Stimulated activated naive CD8-positive, alpha-beta T cell treated with anti-CD3 and anti-CD28 coated beads, Interleukin-15, amount 100 ng/mL, for 72 hours (primary cell): ENCODE data around the gene RARG.
"Not testable (repeated sequence)": the region's sequence is repeated elsewhere in the genome, so short reads cannot be mapped to it uniquely, and the experiment has no call there.

Experiments
- ATAC-seq: fragments of 150-1000 bp; cut with Tn5 transposase; 2 replicates; pipeline ENCODE4 v1.10.0; 2021; ENCODE audit warnings: mild to moderate bottlenecking, moderate library complexity
- DNase-seq, 2 donors: peaks; one replicate each; pipeline ENCODE4 v3.0.0; 2021 to 2022
- H3K27ac Mint-ChIP-seq, 2 donors: one replicate each; pipeline ENCODE4 v1.8.0; 2022; ENCODE audit warnings: mild to moderate bottlenecking in 2 of 2, mixed read lengths in 2 of 2, moderate library complexity in 2 of 2
- H3K27me3 Mint-ChIP-seq: one replicate; pipeline ENCODE4 v1.8.0; 2022; ENCODE audit warnings: mixed read lengths
- H3K4me1 Mint-ChIP-seq: one replicate; pipeline ENCODE4 v1.8.0; 2022; ENCODE audit warnings: mild to moderate bottlenecking, mixed read lengths
- H3K4me3 Mint-ChIP-seq, 2 donors: one replicate each; pipeline ENCODE4 v1.8.0; 2022; ENCODE audit warnings: mild to moderate bottlenecking in 2 of 2, mixed read lengths in 2 of 2, moderate library complexity in 1 of 2
- H3K9me3 Mint-ChIP-seq, 2 donors: one replicate each; pipeline ENCODE4 v1.8.0; 2022; ENCODE audit warnings: mixed read lengths in 2 of 2

The RARG gene

GRCh38 chr12:53184828-53185227, 47.2 kb downstream of the RARG start:
- H3K4me3 Mint-ChIP-seq, result no peak overlapping the region
- peaks cover 49% of the 10 kb centered on the region for H3K4me1 Mint-ChIP-seq
- H3K27ac Mint-ChIP-seq, result peak overlapping the region; percentile 50 to 59

GRCh38 chr12:53182903-53183302, 49.1 kb downstream of the RARG start:
- ATAC-seq, result no peak
- H3K9me3 Mint-ChIP-seq, result no peaks in the 10 kb centered on the region
- DNase-seq, result no peak
- peak overlapping the region; percentile 84 to 91 for H3K4me3 Mint-ChIP-seq
- no peak overlapping the region for H3K27ac Mint-ChIP-seq
- H3K27me3 Mint-ChIP-seq, result no peaks in the 10 kb centered on the region
- peaks cover 55% of the 10 kb centered on the region for H3K4me1 Mint-ChIP-seq

More at GRCh38 chr12:53184828-53185227, 47.2 kb downstream of the RARG start:
- Mint-ChIP-seq H3K9me3 (no peaks in the 10 kb centered on the region), H3K27me3 (no peaks in the 10 kb centered on the region)
- DNase-seq (no peak), ATAC-seq (no peak)

DNA sequence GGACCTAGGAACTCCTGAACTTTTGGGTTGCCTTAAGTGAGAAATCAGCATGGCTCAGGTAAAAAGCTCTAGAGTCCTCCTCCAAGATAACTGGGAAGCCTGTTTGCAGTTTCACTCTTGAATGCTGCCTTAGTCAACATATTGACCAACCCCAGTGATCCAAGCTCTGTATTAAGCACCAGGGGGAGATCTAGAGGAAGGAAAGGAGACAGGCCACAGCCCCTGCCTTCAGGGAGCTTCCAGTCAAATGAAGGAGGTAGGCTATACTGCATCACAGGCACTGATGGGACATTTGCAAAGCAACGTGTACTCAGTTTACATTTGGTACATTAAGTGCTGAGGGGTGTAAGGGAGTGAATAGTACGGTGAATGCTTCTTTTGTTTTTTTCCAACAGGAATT, 50.1 kb downstream of the RARG start:
- H3K4me3 Mint-ChIP-seq, result peak overlapping the region; percentile 84 to 91
- H3K9me3 Mint-ChIP-seq, result no peaks in the 10 kb centered on the region
- H3K27me3 Mint-ChIP-seq, result no peaks in the 10 kb centered on the region
- DNase-seq (no peak), ATAC-seq (no peak)
- H3K27ac Mint-ChIP-seq, result peak overlapping the region in 1 of 2 donors; percentile 24
- H3K4me1 Mint-ChIP-seq, result peaks cover 55% of the 10 kb centered on the region

GRCh38 chr12:53180931-53181645, 50.9 kb downstream of the RARG start:
- ATAC-seq (peak; percentile 77), DNase-seq (peak in 1 of 2 donors; percentile 79)
- Mint-ChIP-seq H3K27ac (peak overlapping the region; percentile 72 to 96), H3K4me3 (peak overlapping the region; percentile 91 to 94), H3K9me3 (no peaks in the 10 kb centered on the region), H3K4me1 (peaks cover 56% of the 10 kb centered on the region), H3K27me3 (no peaks in the 10 kb centered on the region)

GRCh38 chr12:53180220-53180930, 51.6 kb downstream of the RARG start, which contains the start of the genes CSAD and ZNF740:
Gene CSAD, minus strand, starts transcription at chr12:53180925. Its CDS starts 7,455 bp downstream, at chr12:53173470.
Gene ZNF740, plus strand, starts transcription at chr12:53180722. Its CDS starts 1,262 bp downstream, at chr12:53181984.
- Mint-ChIP-seq H3K27ac (peak within 1 kb of the TSS; percentile 96), H3K27me3 (no peaks in the 10 kb centered on the region), H3K4me1 (peaks cover 63% of the 10 kb centered on the region), H3K9me3 (no peaks in the 10 kb centered on the region), H3K4me3 (peak within 1 kb of the TSS; percentile 91 to 94)
- ATAC-seq (peak; percentile 98), DNase-seq (peak; percentile 96 to 98)

DNA sequence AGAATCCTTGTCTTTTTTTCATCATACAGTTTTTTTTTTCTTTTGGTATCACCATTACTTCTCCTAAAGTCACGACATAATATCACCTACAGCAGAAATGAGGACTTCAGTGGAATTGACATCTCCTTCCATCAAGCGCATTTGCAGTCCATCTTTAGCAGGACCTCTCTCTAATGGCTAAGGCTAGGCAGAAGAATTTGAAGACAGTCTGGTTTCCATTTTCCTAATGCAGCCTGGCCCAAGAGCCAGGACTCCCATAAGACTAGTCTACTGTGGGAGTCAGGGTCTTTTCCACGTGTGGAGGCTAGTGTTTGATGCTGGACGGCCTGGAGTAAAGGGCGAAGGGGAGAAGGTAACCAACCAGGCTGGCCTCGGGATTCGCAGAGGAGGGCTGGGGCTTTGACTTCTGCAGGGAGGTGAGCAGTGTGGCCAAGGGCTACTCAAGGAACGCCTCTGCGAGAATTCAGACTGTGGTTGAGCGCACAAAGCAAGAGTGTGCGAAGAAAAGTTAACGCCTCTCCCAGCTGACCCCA, 52.3 kb downstream of the RARG start:
- H3K27ac Mint-ChIP-seq, result peak overlapping the region; percentile 96
- DNase-seq, result no peak
- ATAC-seq, result peak; percentile 17
- peak overlapping the region; percentile 87 to 94 for H3K4me3 Mint-ChIP-seq
- no peaks in the 10 kb centered on the region for H3K9me3 Mint-ChIP-seq
- H3K27me3 Mint-ChIP-seq, result no peaks in the 10 kb centered on the region
- H3K4me1 Mint-ChIP-seq, result peaks cover 65% of the 10 kb centered on the region

DNA sequence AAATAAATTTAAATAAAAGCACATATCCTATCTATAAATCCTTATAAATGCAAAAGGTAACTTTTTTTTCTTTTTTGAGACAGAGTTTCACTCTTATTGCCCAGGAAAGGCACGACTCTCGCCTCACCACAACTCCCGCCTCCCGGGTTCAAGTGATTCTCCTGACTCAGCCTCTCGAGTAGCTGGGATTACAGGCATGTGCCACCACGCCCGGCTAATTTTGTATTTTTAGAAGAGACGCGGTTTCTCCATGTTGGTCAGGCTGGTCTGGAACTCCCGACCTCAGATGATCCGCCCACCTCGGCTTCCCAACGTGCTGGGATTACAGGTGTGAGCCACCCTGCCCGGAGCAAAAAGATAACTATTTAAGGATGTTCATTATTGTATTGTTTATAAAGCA, 53.2 kb downstream of the RARG start:
- not testable (repeated sequence) for DNase-seq, H3K4me3 Mint-ChIP-seq, H3K27ac Mint-ChIP-seq, ATAC-seq, H3K9me3 Mint-ChIP-seq, H3K27me3 Mint-ChIP-seq
- peaks cover 55% of the 10 kb centered on the region for H3K4me1 Mint-ChIP-seq

DNA sequence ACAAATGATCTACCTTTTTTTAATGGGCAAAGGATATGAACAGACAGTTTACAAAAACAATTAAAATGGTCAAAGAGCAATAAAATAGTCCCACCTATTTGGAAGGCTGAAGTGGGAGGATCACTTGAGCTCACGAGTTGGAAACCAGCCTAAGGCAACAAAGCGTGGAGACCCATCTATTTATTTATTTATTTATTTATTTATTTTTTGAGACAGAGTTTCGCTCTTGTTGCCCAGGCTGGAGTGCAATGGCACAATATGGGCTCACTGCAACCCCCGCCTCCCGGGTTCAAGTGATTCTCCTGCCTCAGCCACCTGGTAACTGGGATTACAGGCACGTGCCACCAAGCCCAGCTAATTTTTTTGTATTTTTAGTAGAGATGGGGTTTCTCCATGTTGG, 54.6 kb downstream of the RARG start:
- not testable (repeated sequence) for H3K27ac Mint-ChIP-seq, H3K4me3 Mint-ChIP-seq, DNase-seq, H3K27me3 Mint-ChIP-seq, H3K9me3 Mint-ChIP-seq, ATAC-seq
- peaks cover 42% of the 10 kb centered on the region for H3K4me1 Mint-ChIP-seq

GRCh38 chr12:53176750-53177149, 55.3 kb downstream of the RARG start:
- Mint-ChIP-seq H3K4me1 (peaks cover 35% of the 10 kb centered on the region), H3K27ac (no peak overlapping the region), H3K27me3 (no peaks in the 10 kb centered on the region), H3K9me3 (no peaks in the 10 kb centered on the region), H3K4me3 (no peak overlapping the region)
- ATAC-seq (no peak), DNase-seq (no peak)

DNA sequence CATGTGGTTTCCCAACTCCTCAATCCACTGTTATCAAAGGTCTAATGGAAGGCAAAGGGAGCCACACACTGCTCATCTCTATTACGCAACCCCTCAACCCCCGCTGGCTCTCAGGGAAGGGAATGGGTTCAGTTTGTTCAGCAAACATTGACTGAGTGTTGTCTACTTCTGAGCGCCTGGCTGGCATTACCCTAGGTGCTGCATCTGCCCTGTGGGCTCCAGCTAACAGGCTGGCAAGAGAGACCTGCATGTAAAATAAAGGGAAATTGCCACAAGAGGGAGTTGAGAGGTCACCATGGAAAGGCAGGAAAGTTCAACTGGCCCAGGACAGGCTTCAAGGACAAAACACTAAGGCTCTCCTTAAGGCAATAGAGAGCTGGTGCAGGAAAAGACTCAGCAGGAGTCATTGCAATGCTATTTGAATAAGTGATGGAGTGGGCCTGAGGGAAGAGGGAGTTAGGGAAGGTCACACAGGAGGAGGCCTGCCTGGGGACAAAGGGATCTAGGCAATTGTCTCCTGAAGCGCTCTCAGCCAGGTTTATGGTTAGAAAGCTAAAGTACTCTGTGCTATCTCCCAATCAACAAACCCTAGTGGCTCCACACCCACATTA, 57.0 kb downstream of the RARG start:
- ATAC-seq (peak; percentile 12), DNase-seq (no peak)
- H3K4me3 Mint-ChIP-seq, result no peak overlapping the region
- H3K27ac Mint-ChIP-seq, result no peak overlapping the region
- H3K9me3 Mint-ChIP-seq, result no peaks in the 10 kb centered on the region
- H3K27me3 Mint-ChIP-seq, result no peaks in the 10 kb centered on the region
- peaks cover 27% of the 10 kb centered on the region for H3K4me1 Mint-ChIP-seq

GRCh38 chr12:53173085-53173715, 58.8 kb downstream of the RARG start:
- Mint-ChIP-seq H3K27me3 (no peaks in the 10 kb centered on the region), H3K27ac (peak overlapping the region in 1 of 2 donors; percentile 57), H3K9me3 (no peaks in the 10 kb centered on the region), H3K4me3 (no peak overlapping the region), H3K4me1 (peaks cover 14% of the 10 kb centered on the region)
- ATAC-seq, result no peak
- DNase-seq, result no peak

GRCh38 chr12:53172352-53172751, 59.7 kb downstream of the RARG start:
- Mint-ChIP-seq H3K9me3 (no peaks in the 10 kb centered on the region), H3K4me1 (peaks cover 14% of the 10 kb centered on the region), H3K27me3 (no peaks in the 10 kb centered on the region), H3K27ac (no peak overlapping the region), H3K4me3 (no peak overlapping the region)
- ATAC-seq (no peak), DNase-seq (no peak)

DNA sequence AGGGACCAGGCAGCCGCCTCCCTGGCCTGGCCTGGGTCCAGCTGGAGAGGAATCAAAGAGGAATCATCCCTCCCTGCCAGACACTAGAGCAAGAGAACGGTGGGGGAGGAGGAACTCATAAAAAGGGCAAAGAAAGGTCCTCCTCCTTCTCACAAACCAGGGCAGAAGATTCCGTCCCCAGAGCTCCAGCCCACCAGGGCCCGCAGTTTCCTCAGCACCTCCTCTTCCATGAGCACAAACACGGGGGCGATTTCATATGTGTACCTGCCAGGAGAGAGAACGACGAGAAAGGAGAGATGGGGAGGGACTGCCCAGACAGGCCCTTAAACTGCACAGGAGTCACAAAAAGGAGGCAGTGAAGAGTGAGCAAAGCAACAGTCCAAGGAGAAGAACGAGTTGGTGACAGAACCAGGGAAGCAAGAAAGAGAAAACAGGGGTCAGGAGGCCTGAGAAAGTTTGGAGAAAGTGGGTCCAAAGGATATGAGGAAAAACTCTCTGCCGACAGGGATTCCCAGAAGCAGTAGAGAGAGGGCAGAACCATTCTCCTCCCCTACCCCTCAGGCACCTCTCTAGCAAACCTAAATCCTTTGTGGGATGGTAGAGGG, 60.2 kb downstream of the RARG start:
- ATAC-seq (no peak), DNase-seq (no peak)
- Mint-ChIP-seq H3K27me3 (no peaks in the 10 kb centered on the region), H3K27ac (peak overlapping the region; percentile 4 to 43), H3K4me3 (no peak overlapping the region), H3K4me1 (peaks cover 14% of the 10 kb centered on the region), H3K9me3 (no peaks in the 10 kb centered on the region)

DNA sequence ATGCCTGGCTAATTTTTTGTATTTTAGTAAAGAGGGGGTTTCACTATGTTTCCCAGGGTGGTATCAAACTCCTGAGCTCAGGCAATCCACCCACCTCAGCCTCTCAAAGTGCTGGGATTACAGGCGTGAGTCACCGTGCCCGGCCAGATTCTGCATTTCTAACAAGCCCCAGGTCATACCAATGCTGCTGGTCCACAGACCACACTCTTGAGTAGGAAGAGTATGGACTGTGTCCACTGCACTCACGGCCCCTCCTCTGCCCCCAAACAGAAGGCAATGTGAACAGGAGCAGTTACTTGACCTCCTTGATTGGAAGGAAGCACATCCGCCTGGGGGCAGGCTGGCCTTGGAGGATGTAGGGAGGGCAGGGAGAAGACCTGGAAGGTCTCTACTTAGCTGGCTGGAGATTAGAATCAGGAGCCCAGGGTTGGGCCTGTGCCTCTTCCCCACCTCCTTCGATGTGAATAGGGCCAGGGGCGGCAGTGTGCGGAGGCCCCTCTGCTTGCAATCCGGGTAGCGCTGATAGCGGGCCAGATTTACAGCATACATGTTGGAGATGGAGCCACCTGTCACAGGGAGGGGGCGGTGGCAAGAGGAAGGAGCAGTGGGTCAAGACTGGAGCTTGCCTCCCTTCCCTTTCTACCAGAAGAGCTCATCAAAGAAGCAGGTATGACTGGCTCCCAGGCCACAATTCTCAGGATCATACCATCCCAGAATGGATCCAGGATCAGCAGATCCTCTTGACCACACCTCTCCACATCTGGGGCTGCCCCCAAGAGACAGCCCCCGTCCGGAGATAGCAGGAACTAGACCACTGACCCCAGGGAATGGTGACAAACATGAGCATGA, 60.9 kb downstream of the RARG start:
- Mint-ChIP-seq H3K27me3 (no peaks in the 10 kb centered on the region), H3K27ac (peak overlapping the region in 1 of 2 donors; percentile 43), H3K4me1 (peaks cover 13% of the 10 kb centered on the region)

More for the DNA sequence above, 60.9 kb downstream of the RARG start:
- DNase-seq (no peak), ATAC-seq (no peak)
- Mint-ChIP-seq H3K9me3 (no peaks in the 10 kb centered on the region), H3K4me3 (no peak overlapping the region)
